Sigmoid colon (tissue), 7 donors: ENCODE results near the gene GNAQ. TPM values are rescaled to one million over a fixed set of nuclear protein-coding genes. Genes with fewer than 3 reads are reported as not detected.

Source experiments
- DNase-seq: peaks from one replicate; pipeline ENCODE4 v3.0.0-alpha.2; 2019
- H3K27ac ChIP-seq, 4 donors: fragments of 200-600 bp; sonication (generic); one replicate each; pipeline ENCODE4 v1.5.1; 2016 to 2019; ENCODE audit warnings: mild to moderate bottlenecking in 1 of 4
- H3K27me3 ChIP-seq, 3 donors: fragments of 200-600 bp; sonication (generic); one replicate each; pipeline ENCODE4 v1.5.1; 2019; ENCODE audit warnings: mild to moderate bottlenecking in 1 of 3
- H3K36me3 ChIP-seq, 4 donors: fragments of 200-600 bp; sonication (generic); one replicate each; pipeline ENCODE4 v1.5.1; 2016 to 2019
- H3K4me1 ChIP-seq, 4 donors: fragments of 200-600 bp; sonication (generic); one replicate each; pipeline ENCODE4 v1.5.1; 2017 to 2019
- H3K4me3 ChIP-seq, 4 donors: fragments of 200-600 bp; sonication (generic); one replicate each; pipeline ENCODE4 v1.5.1; 2017 to 2019; ENCODE audit warnings: mild to moderate bottlenecking in 2 of 4, moderate library complexity in 1 of 4
- H3K9me3 ChIP-seq, 4 donors: fragments of 200-600 bp in 3 of 4; sonication (generic) in 3 of 4; one replicate each; pipeline versions ENCODE4 v1.5.1 to v1.6.1; 2013 to 2019
- CTCF ChIP-seq, 4 experiments: fragments of 450-650 bp in 3 of 4; fragments of 200-600 bp in 1 of 4; IDR thresholded peaks; one replicate each; pipeline ENCODE4 v1.5.1; 2016 to 2019; ENCODE audit warnings: antibody characterized with exemption in 4 of 4, mild to moderate bottlenecking in 3 of 4, moderate library complexity in 2 of 4
- EP300 ChIP-seq, 4 donors: sonication (generic); formaldehyde crosslinking; IDR thresholded peaks; one replicate each; pipeline ENCODE4 v1.6.1; 2017; ENCODE audit warnings: antibody characterized with exemption in 4 of 4
- POLR2A ChIP-seq, 2 donors: fragments of 450-650 bp; IDR thresholded peaks; one replicate each; pipeline ENCODE4 v1.6.1; 2016; ENCODE audit warnings: antibody characterized with exemption in 2 of 2, mild to moderate bottlenecking in 2 of 2, moderate library complexity in 2 of 2
- POLR2AphosphoS5 ChIP-seq, 4 donors: sonication (generic); formaldehyde crosslinking; IDR thresholded peaks; one replicate each; pipeline ENCODE4 v1.6.1; 2017; ENCODE audit warnings: antibody characterized with exemption in 4 of 4
- WGBS, 2 donors: extraction: QIAGEN DNeasy Blood & Tissue Kit; methylation state at CpG; one replicate each; pipeline ENCODE4 v1.1.7; 2013; 5-methylcytosine and 5-hydroxymethylcytosine counted together
- intact Hi-C: fragments of 100-400 bp; cut with DNase I; formaldehyde crosslinking; loops from one replicate; pipeline ENCODE4 v1.15.1; 2023
- polyA plus RNA-seq, 3 donors: library from polyadenylated mRNA; stranded (reverse); fragments of 200-250 nt; gene quantifications; one replicate each; pipeline ENCODE4 v1.2.3, GENCODE V29; 2013
- total RNA-seq, 4 donors: library from RNA; depleted of rRNA; stranded (reverse); fragments of >200 nt; gene quantifications; one replicate each; pipeline ENCODE4 v1.1.0, GENCODE V29; 2016
- donor health status: healthy with polysubstance abuse.
- donor health status: Bipolar disorder and iron deficiency.
- donor health status: healthy.

GNAQ gene
- total and polyA plus RNA-seq, 7 donors = 21.6 to 79.2 (median 49.5) TPM

GRCh38 chr9:77808751-77809081 lies 222.9 kb downstream of the GNAQ start:
- intact Hi-C loops = no loop called here
- no peaks in the 10 kb centered on the region for H3K9me3 ChIP-seq
- WGBS, 2 donors = 18 to 86% methylated on average over 2 of the region's 2 CpGs
- H3K4me3 ChIP-seq = no peak overlapping the region
- TF ChIP-seq POLR2A (IDR thresholded peaks at IDR 0.05) = no peak
- TF ChIP-seq CTCF (IDR thresholded peaks at IDR 0.05) = no peak
- no peak for TF ChIP-seq EP300 (IDR thresholded peaks at IDR 0.05)
- TF ChIP-seq POLR2AphosphoS5 (IDR thresholded peaks at IDR 0.05) = no peak
- no peaks in the 10 kb centered on the region for H3K27me3 ChIP-seq
- no peak for DNase-seq
- peaks cover 0 to 7% (median 0%) of the 10 kb centered on the region in 4 donors for H3K36me3 ChIP-seq
- peaks cover 0 to 22% (median 8%) of the 10 kb centered on the region in 4 donors for H3K4me1 ChIP-seq
- H3K27ac ChIP-seq = no peak overlapping the region

- intact Hi-C loops = no loop called here
- no peak for DNase-seq
- no peak for TF ChIP-seq POLR2AphosphoS5 (IDR thresholded peaks at IDR 0.05)
- TF ChIP-seq CTCF (IDR thresholded peaks at IDR 0.05) = no peak
- no peak for TF ChIP-seq POLR2A (IDR thresholded peaks at IDR 0.05)
- TF ChIP-seq EP300 (IDR thresholded peaks at IDR 0.05) = no peak
- Histone ChIP-seq H3K27me3 (no peaks in the 10 kb centered on the region), H3K4me1 (peaks cover 0 to 27% (median 10%) of the 10 kb centered on the region in 4 donors), H3K27ac (no peak overlapping the region), H3K4me3 (no peak overlapping the region), H3K9me3 (no peaks in the 10 kb centered on the region), H3K36me3 (peaks cover 0 to 7% (median 0%) of the 10 kb centered on the region in 4 donors)
- WGBS, 2 donors = 21 to 57% methylated on average over 6 of the region's 6 CpGs
Observed at GRCh38 chr9:77807846-77808750, 223.5 kb downstream of the GNAQ start.

- H3K27me3 ChIP-seq = no peaks in the 10 kb centered on the region
- 48 to 49% methylated on average over 2 of the region's 2 CpGs for WGBS, 2 donors
- intact Hi-C loops = no loop called here
- H3K4me1 ChIP-seq = peaks cover 0 to 31% (median 10%) of the 10 kb centered on the region in 4 donors
- peaks cover 0 to 7% (median 0%) of the 10 kb centered on the region in 4 donors for H3K36me3 ChIP-seq
- TF ChIP-seq CTCF (IDR thresholded peaks at IDR 0.05) = no peak
- TF ChIP-seq POLR2AphosphoS5 (IDR thresholded peaks at IDR 0.05) = peak in 2 of 4 donors; percentile 23 to 39
- H3K4me3 ChIP-seq = no peak overlapping the region
- no peak for DNase-seq
- no peak overlapping the region for H3K27ac ChIP-seq
- H3K9me3 ChIP-seq = no peaks in the 10 kb centered on the region
Observed at GRCh38 chr9:77807281-77807683, 224.3 kb downstream of the GNAQ start.

GRCh38 chr9:77806741-77807140 lies 224.9 kb downstream of the GNAQ start:
- TF ChIP-seq POLR2AphosphoS5 (IDR thresholded peaks at IDR 0.05) = no peak
- no peak for TF ChIP-seq CTCF (IDR thresholded peaks at IDR 0.05)
- no peak for TF ChIP-seq POLR2A (IDR thresholded peaks at IDR 0.05)
- no peak for TF ChIP-seq EP300 (IDR thresholded peaks at IDR 0.05)
- Histone ChIP-seq H3K4me1 (peaks cover 0 to 31% (median 10%) of the 10 kb centered on the region in 4 donors), H3K27ac (no peak overlapping the region), H3K27me3 (no peaks in the 10 kb centered on the region), H3K4me3 (no peak overlapping the region), H3K9me3 (no peaks in the 10 kb centered on the region), H3K36me3 (peaks cover 0 to 7% (median 0%) of the 10 kb centered on the region in 4 donors)
- no peak for DNase-seq
- WGBS, 2 donors = 94 to 96% methylated on average over 5 of the region's 5 CpGs
- intact Hi-C loops = no loop called here
